ENCODE data around the gene KIRREL1. TPM values are rescaled to one million over a fixed set of nuclear protein-coding genes. Genes with fewer than 3 reads are reported as not detected.

Gene KIRREL1
- total RNA-seq, 1 donor from 2014 or later: 66.8 TPM

- no peak overlapping the region for H3K4me3 Mint-ChIP-seq (ENCODE audit: unreplicated experiment)
- no peaks in the 10 kb centered on the region for H3K36me3 Mint-ChIP-seq (ENCODE audit: low read depth, unreplicated experiment)
- peaks cover 35% of the 10 kb centered on the region for H3K4me1 Mint-ChIP-seq (ENCODE audit: unreplicated experiment)
- H3K27me3 Mint-ChIP-seq (ENCODE audit: unreplicated experiment): peaks cover 1% of the 10 kb centered on the region
- no peak overlapping the region for H3K27ac Mint-ChIP-seq (ENCODE audit: unreplicated experiment)
- no peak for TF ChIP-seq CTCF (IDR thresholded peaks at IDR 0.05; ENCODE audit: unreplicated experiment)
- no peak for DNase-seq (ENCODE audit: low spot score)
- H3K9me3 Mint-ChIP-seq (ENCODE audit: unreplicated experiment): no peaks in the 10 kb centered on the region
These were observed 109.6 kb downstream of the KIRREL1 start for GRCh38 chr1:158102881-158103674.

- Mint-ChIP-seq H3K36me3 (ENCODE audit: low read depth, unreplicated experiment) (no peaks in the 10 kb centered on the region), H3K4me1 (ENCODE audit: unreplicated experiment) (peaks cover 35% of the 10 kb centered on the region), H3K4me3 (ENCODE audit: unreplicated experiment) (no peak overlapping the region), H3K9me3 (ENCODE audit: unreplicated experiment) (no peaks in the 10 kb centered on the region), H3K27me3 (ENCODE audit: unreplicated experiment) (peaks cover 1% of the 10 kb centered on the region), H3K27ac (ENCODE audit: unreplicated experiment) (no peak overlapping the region)
- TF ChIP-seq CTCF (IDR thresholded peaks at IDR 0.05; ENCODE audit: unreplicated experiment): no peak
- no peak for DNase-seq (ENCODE audit: low spot score)
These were observed 110.5 kb downstream of the KIRREL1 start for GRCh38 chr1:158103861-158104522.

DNA sequence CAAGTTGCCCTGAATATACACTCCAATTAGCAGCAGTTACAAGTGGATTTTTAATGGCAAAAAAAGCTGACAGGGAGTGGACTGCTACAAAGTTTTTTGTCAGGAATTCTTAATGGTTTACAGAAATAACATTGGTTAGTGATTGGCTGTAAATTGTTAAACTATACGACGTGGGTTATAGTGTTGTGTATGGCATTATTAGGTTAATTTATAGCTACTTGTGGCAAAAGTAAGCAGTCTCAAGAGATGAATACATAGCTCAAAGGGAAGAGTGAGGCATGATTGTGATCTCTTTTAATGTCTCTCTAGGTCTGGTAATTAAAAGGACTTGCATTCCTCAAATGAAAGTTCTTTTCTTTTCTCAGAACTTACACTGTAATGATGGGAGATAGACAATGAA is 111.4 kb downstream of the KIRREL1 start:
- peaks cover 35% of the 10 kb centered on the region for H3K4me1 Mint-ChIP-seq (ENCODE audit: unreplicated experiment)
- H3K4me3 Mint-ChIP-seq (ENCODE audit: unreplicated experiment): no peak overlapping the region
- no peak overlapping the region for H3K27ac Mint-ChIP-seq (ENCODE audit: unreplicated experiment)
- TF ChIP-seq CTCF (IDR thresholded peaks at IDR 0.05; ENCODE audit: unreplicated experiment): no peak
- DNase-seq (ENCODE audit: low spot score): no peak
- H3K36me3 Mint-ChIP-seq (ENCODE audit: low read depth, unreplicated experiment): no peaks in the 10 kb centered on the region
- no peaks in the 10 kb centered on the region for H3K9me3 Mint-ChIP-seq (ENCODE audit: unreplicated experiment)
- H3K27me3 Mint-ChIP-seq (ENCODE audit: unreplicated experiment): peaks cover 1% of the 10 kb centered on the region

- DNase-seq (ENCODE audit: low spot score): no peak
- Mint-ChIP-seq H3K9me3 (ENCODE audit: unreplicated experiment) (no peaks in the 10 kb centered on the region), H3K4me1 (ENCODE audit: unreplicated experiment) (peaks cover 35% of the 10 kb centered on the region), H3K4me3 (ENCODE audit: unreplicated experiment) (no peak overlapping the region), H3K36me3 (ENCODE audit: low read depth, unreplicated experiment) (no peaks in the 10 kb centered on the region), H3K27ac (ENCODE audit: unreplicated experiment) (no peak overlapping the region), H3K27me3 (ENCODE audit: unreplicated experiment) (peaks cover 1% of the 10 kb centered on the region)
- TF ChIP-seq CTCF (IDR thresholded peaks at IDR 0.05; ENCODE audit: unreplicated experiment): no peak
These were observed 112.1 kb downstream of the KIRREL1 start for GRCh38 chr1:158105352-158106095.
